Nucleus accumbens (tissue), 56 donors: ENCODE data around the gene NRCAM.

Experiments
- DNase-seq, 56 donors: peaks; one replicate each; lab custom pipeline; 2025; lab: John Stamatoyannopoulos, UW

NRCAM gene

GRCh38 chr7:108144931-108145330 is 311.3 kb downstream of the NRCAM start:
- peak in 12 of 56 donors; percentile 1 to 67 (median 24) for DNase-seq

GRCh38 chr7:108143658-108144420 is 312.4 kb downstream of the NRCAM start:
- no peak for DNase-seq

- DNase-seq = no peak
Measured at GRCh38 chr7:108142675-108143259, 313.5 kb downstream of the NRCAM start.

GRCh38 chr7:108142180-108142579 is 314.1 kb downstream of the NRCAM start:
- DNase-seq = no peak

- no peak for DNase-seq
Measured at GRCh38 chr7:108140671-108141070, 315.6 kb downstream of the NRCAM start.

GRCh38 chr7:108138911-108139310 is 317.3 kb downstream of the NRCAM start:
- DNase-seq = no peak

GRCh38 chr7:108137993-108138392 is 318.2 kb downstream of the NRCAM start:
- no peak for DNase-seq

GRCh38 chr7:108137040-108137439 is 319.2 kb downstream of the NRCAM start:
- DNase-seq = no peak

GRCh38 chr7:108136191-108136688 is 320.0 kb downstream of the NRCAM start:
- no peak for DNase-seq

GRCh38 chr7:108135446-108136190 is 320.6 kb downstream of the NRCAM start:
- no peak for DNase-seq

GRCh38 chr7:108134486-108134885 is 321.8 kb downstream of the NRCAM start:
- no peak for DNase-seq

- DNase-seq = no peak
Measured at GRCh38 chr7:108132551-108133265, 323.5 kb downstream of the NRCAM start.

GRCh38 chr7:108130261-108130660 is 326.0 kb downstream of the NRCAM start, which contains the start of gene LAMB4:
Gene LAMB4, minus strand, starts transcription at chr7:108130361. Its CDS starts 7,197 bp downstream, at chr7:108123164.
- no peak for DNase-seq

- no peak for DNase-seq
Measured at GRCh38 chr7:108129018-108129965, 326.9 kb downstream of the NRCAM start.

GRCh38 chr7:108128514-108128913 is 327.7 kb downstream of the NRCAM start:
- no peak for DNase-seq

GRCh38 chr7:108127461-108127860 is 328.8 kb downstream of the NRCAM start:
- DNase-seq = no peak

- no peak for DNase-seq
Measured at GRCh38 chr7:108124820-108125219, 331.4 kb downstream of the NRCAM start.

GRCh38 chr7:108122181-108122580 is 334.1 kb downstream of the NRCAM start:
- DNase-seq = no peak

GRCh38 chr7:108120933-108121332 is 335.3 kb downstream of the NRCAM start:
- no peak for DNase-seq
